Activated CD8-positive, alpha-beta memory T cell treated with anti-CD3 and anti-CD28 coated beads, Interleukin-2, amount 50 U/mL, for 1 hour (primary cell): ENCODE measurements around the gene RNF169.
"Not testable (repeated sequence)": the region's sequence is repeated elsewhere in the genome, so short reads cannot be mapped to it uniquely, and the experiment has no call there.

Source experiments
- DNase-seq: peaks from one replicate; pipeline ENCODE4 v3.0.0-alpha.2; 2020; ENCODE audit errors: extremely low read depth

The RNF169 gene

GRCh38 chr11:74820763-74821162 lies 72.1 kb downstream of the RNF169 start:
- DNase-seq = no peak

GRCh38 chr11:74822170-74822569 lies 73.5 kb downstream of the RNF169 start:
- no peak for DNase-seq

GRCh38 chr11:74824285-74824982 lies 75.8 kb downstream of the RNF169 start:
- no peak for DNase-seq

- not testable (repeated sequence) for DNase-seq
These were observed 76.9 kb downstream of the RNF169 start for GRCh38 chr11:74825596-74825995.

GRCh38 chr11:74826901-74827300 lies 78.3 kb downstream of the RNF169 start:
- DNase-seq = no peak

- no peak for DNase-seq
These were observed 88.5 kb downstream of the RNF169 start for GRCh38 chr11:74837191-74837590.

GRCh38 chr11:74838188-74838587 lies 89.5 kb downstream of the RNF169 start:
- DNase-seq = no peak

GRCh38 chr11:74839446-74839845 lies 90.8 kb downstream of the RNF169 start:
- no peak for DNase-seq

- DNase-seq = no peak
These were observed 91.3 kb downstream of the RNF169 start for GRCh38 chr11:74839971-74840370.

- no peak for DNase-seq
These were observed 91.8 kb downstream of the RNF169 start for GRCh38 chr11:74840486-74840885.

- no peak for DNase-seq
These were observed 94.3 kb downstream of the RNF169 start for GRCh38 chr11:74842967-74843366.

- DNase-seq = no peak
These were observed 95.4 kb downstream of the RNF169 start for GRCh38 chr11:74844072-74844471.

- DNase-seq = no peak
These were observed 96.2 kb downstream of the RNF169 start for GRCh38 chr11:74844865-74845264.

- DNase-seq = no peak
These were observed 97.4 kb downstream of the RNF169 start for GRCh38 chr11:74845978-74846517.

- no peak for DNase-seq
These were observed 98.1 kb downstream of the RNF169 start for GRCh38 chr11:74846770-74847169.

GRCh38 chr11:74847395-74847794 lies 98.7 kb downstream of the RNF169 start:
- DNase-seq = no peak

- DNase-seq = no peak
These were observed 99.2 kb downstream of the RNF169 start for GRCh38 chr11:74847895-74848294.

GRCh38 chr11:74849525-74850391 lies 101.1 kb downstream of the RNF169 start:
- DNase-seq = no peak

- DNase-seq = no peak
These were observed 104.6 kb downstream of the RNF169 start for GRCh38 chr11:74853223-74853622.

- no peak for DNase-seq
These were observed 112.1 kb downstream of the RNF169 start for GRCh38 chr11:74860743-74861142.

- no peak for DNase-seq
These were observed 114.8 kb downstream of the RNF169 start for GRCh38 chr11:74863410-74863809.

- DNase-seq = no peak
These were observed 117.9 kb downstream of the RNF169 start for GRCh38 chr11:74866557-74866956.

- DNase-seq = no peak
These were observed 121.8 kb downstream of the RNF169 start for GRCh38 chr11:74870485-74870884.
